Measurements from ENCODE around the gene WNT5B. TPM values are rescaled to one million over a fixed set of nuclear protein-coding genes. Genes with fewer than 3 reads are reported as not detected.

WNT5B gene
- total RNA-seq, 1 donor from 2014 or later: 2.1 TPM

DNA sequence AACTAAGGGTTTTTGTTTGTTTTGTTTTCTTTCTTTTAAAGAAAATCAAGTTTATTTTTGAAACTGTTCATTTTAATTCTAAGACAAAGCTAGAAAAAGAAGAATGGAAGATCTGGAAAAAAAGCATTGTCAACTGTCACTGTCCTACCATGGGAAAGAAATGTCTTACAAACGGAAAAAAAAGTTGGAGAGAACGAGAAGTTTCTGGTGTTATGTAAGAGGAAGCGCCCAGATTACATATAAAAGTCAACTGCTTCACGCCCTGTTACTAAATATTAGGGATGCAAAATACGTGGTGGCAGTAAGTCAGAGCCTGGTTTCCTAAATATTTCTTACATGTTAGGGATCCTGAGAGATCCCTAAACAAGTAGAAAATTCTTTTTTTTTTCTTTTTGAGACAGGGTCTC, 20.3 kb upstream of the WNT5B start:
- intact Hi-C loops (cut with micrococcal nuclease): no loop called here
- Histone ChIP-seq H3K4me3 (no peak overlapping the region), H3K36me3 (no peaks in the 10 kb centered on the region), H3K9me3 (replicated peaks) (no peaks in the 10 kb centered on the region), H3K27me3 (ENCODE audit: low read depth) (no peaks in the 10 kb centered on the region), H3K27ac (replicated peaks) (peak overlapping the region; percentile 98), H3K4me1 (peaks cover 48% of the 10 kb centered on the region)
- DNase-seq: no peak
- TF ChIP-seq, protein P1, sequence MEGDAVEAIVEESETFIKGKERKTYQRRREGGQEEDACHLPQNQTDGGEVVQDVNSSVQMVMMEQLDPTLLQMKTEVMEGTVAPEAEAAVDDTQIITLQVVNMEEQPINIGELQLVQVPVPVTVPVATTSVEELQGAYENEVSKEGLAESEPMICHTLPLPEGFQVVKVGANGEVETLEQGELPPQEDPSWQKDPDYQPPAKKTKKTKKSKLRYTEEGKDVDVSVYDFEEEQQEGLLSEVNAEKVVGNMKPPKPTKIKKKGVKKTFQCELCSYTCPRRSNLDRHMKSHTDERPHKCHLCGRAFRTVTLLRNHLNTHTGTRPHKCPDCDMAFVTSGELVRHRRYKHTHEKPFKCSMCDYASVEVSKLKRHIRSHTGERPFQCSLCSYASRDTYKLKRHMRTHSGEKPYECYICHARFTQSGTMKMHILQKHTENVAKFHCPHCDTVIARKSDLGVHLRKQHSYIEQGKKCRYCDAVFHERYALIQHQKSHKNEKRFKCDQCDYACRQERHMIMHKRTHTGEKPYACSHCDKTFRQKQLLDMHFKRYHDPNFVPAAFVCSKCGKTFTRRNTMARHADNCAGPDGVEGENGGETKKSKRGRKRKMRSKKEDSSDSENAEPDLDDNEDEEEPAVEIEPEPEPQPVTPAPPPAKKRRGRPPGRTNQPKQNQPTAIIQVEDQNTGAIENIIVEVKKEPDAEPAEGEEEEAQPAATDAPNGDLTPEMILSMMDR (IDR thresholded peaks at IDR 0.05; ENCODE audit: borderline replicate concordance): no peak

DNA sequence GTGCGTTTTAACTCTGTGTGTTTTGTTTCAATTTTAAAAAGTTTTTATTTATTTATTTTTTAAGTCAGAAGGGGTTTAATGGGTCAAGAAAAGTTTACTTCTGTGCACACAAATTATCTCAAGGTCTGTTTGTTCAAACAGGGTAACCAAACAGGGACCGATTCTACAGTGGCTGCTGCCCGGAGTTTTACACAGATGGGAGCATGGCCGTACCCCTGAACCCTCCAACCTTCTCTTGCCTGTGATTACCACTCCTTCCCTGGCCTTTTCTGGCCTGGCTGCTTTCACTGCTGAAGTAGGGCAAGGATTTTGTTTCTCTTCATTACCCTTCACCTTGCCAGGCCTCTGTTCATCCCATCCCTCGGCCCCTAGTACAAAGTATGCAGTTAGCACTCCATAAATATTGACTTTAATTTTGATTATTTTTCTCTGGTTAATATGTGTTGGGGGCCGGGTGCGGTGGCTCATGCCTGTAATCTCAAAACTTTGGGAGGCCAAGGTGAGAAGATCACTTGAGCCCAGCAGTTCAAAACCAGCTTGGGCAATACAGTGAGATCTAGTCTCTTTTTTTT, 18.9 kb upstream of the WNT5B start:
- intact Hi-C loops (cut with micrococcal nuclease): no loop called here
- Histone ChIP-seq H3K36me3 (no peaks in the 10 kb centered on the region), H3K27me3 (ENCODE audit: low read depth) (no peaks in the 10 kb centered on the region), H3K9me3 (replicated peaks) (no peaks in the 10 kb centered on the region), H3K4me1 (peaks cover 45% of the 10 kb centered on the region), H3K4me3 (no peak overlapping the region), H3K27ac (replicated peaks) (no peak overlapping the region)
- TF ChIP-seq, protein P1 (IDR thresholded peaks at IDR 0.05; ENCODE audit: borderline replicate concordance): no peak
- no peak for DNase-seq

DNA sequence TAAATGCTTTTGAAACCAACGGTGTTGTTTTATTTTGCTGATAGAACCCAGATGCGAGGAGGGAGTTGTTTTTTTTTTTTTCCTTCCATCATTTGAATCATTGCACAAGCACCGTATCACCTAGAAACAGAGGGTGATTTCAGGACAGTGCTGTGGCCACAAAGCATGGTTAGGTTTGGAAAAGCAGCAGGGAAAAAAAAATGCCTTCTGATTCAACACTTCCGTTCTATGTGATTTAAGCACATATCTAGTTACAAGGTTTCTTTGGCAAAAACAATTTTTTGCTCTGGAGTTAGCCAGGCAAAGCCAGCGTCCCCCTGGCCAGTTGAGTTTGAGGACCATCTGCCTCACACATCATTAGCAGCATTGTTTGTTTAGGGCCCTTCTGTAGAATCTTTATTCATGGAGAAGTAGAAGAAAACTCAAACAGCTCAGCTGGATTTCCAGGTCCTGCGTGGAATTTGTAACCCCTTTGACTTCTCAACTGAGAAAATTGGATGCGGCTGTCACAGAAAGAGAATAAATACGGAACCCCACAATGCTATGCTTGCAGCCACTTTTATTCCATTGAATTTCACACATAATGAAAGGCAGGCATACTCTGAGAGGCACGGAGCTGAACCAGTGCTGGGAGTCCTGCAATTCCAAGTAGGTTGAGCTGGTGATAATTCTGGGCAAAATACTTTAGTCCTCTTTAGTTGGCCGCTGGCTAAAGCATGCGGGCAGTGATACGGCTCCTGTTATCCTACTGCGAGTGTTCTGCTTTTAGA, 17.0 kb upstream of the WNT5B start:
- intact Hi-C loops (cut with micrococcal nuclease): no loop called here
- DNase-seq: no peak

DNA sequence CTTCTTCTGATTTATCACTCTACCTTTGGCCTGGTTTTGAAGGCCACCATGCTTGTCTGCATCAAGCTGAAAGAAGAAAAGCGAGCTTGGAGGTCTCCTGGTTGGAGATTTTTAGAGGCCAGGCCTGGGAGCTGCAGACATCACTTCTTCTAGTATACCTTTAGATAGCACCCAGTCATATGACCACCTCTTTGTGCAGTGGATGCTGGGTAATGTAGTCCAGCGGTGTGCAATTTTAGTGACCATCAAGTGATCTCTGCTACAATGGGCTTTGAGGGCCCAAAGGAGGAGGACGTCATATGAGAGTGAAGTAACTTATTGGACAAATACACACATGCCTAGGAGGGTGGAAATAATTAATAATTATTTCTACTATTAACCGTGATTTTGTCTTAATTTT, 15.2 kb upstream of the WNT5B start:
- H3K27me3 ChIP-seq (ENCODE audit: low read depth): no peaks in the 10 kb centered on the region
- intact Hi-C loops (cut with micrococcal nuclease): no loop called here
- DNase-seq: no peak
- TF ChIP-seq, protein P1 (IDR thresholded peaks at IDR 0.05; ENCODE audit: borderline replicate concordance): no peak
- no peaks in the 10 kb centered on the region for H3K9me3 ChIP-seq (replicated peaks)
- no peak overlapping the region for H3K27ac ChIP-seq (replicated peaks)
- H3K36me3 ChIP-seq: no peaks in the 10 kb centered on the region
- H3K4me1 ChIP-seq: peaks cover 17% of the 10 kb centered on the region
- H3K4me3 ChIP-seq: no peak overlapping the region

More for the DNA sequence above, 17.0 kb upstream of the WNT5B start:
- Histone ChIP-seq H3K4me1 (peaks cover 27% of the 10 kb centered on the region), H3K9me3 (replicated peaks) (no peaks in the 10 kb centered on the region), H3K36me3 (no peaks in the 10 kb centered on the region), H3K4me3 (no peak overlapping the region), H3K27ac (replicated peaks) (peak overlapping the region; percentile 51), H3K27me3 (ENCODE audit: low read depth) (no peaks in the 10 kb centered on the region)
- TF ChIP-seq, protein P1 (IDR thresholded peaks at IDR 0.05; ENCODE audit: borderline replicate concordance): no peak

DNA sequence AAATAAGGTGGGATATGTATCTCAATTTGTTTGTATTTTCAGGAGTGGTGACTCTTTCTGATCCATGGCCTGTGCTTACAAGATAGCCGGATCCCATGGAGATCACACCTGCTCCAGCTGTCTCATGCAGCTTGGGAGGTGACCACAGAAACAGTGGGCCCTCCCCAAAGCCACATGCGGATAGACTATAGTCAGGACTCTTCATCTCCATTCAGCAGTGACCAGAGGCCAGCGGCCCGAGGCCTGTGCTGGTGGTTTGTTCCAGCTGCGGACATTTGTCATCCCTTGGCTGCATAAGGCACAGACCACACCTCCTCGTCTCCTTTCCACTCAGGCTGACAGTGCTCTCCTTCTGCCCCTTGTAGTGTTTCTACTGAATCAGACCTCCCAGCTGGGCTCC, 14.7 kb upstream of the WNT5B start:
- H3K27me3 ChIP-seq (ENCODE audit: low read depth): no peaks in the 10 kb centered on the region
- H3K36me3 ChIP-seq: no peaks in the 10 kb centered on the region
- H3K4me1 ChIP-seq: peaks cover 14% of the 10 kb centered on the region
- TF ChIP-seq, protein P1 (IDR thresholded peaks at IDR 0.05; ENCODE audit: borderline replicate concordance): no peak
- no peak overlapping the region for H3K4me3 ChIP-seq
- no peaks in the 10 kb centered on the region for H3K9me3 ChIP-seq (replicated peaks)
- intact Hi-C loops (cut with micrococcal nuclease): no loop called here
- DNase-seq: no peak
- H3K27ac ChIP-seq (replicated peaks): no peak overlapping the region
